Activated CD4-positive, alpha-beta T cell treated with anti-CD3 and anti-CD28 coated beads, Interleukin-2, amount 50 U/mL, for 4 hours (primary cell): ENCODE measurements around the gene LHFPL2.

Experiments used
- DNase-seq, 2 experiments: peaks; one replicate each; pipeline ENCODE4 v3.0.0-alpha.2; 2020

Gene LHFPL2

GRCh38 chr5:78540335-78541085, 108.1 kb downstream of the LHFPL2 start:
- no peak for DNase-seq

- DNase-seq, result no peak
Measured at GRCh38 chr5:78538240-78538850, 110.2 kb downstream of the LHFPL2 start.

- no peak for DNase-seq
Measured at GRCh38 chr5:78537821-78538220, 110.8 kb downstream of the LHFPL2 start.

GRCh38 chr5:78537411-78537810, 111.2 kb downstream of the LHFPL2 start:
- no peak for DNase-seq

GRCh38 chr5:78536661-78537196, 111.8 kb downstream of the LHFPL2 start:
- no peak for DNase-seq

- DNase-seq, result no peak
Measured at GRCh38 chr5:78534905-78535200, 113.7 kb downstream of the LHFPL2 start.

GRCh38 chr5:78534148-78534904, 114.2 kb downstream of the LHFPL2 start:
- DNase-seq, result no peak

- DNase-seq, result no peak
Measured at GRCh38 chr5:78533356-78533755, 115.2 kb downstream of the LHFPL2 start.

- DNase-seq, result no peak
Measured at GRCh38 chr5:78530342-78531096, 118.1 kb downstream of the LHFPL2 start.

- DNase-seq, result no peak
Measured at GRCh38 chr5:78527925-78528324, 120.6 kb downstream of the LHFPL2 start.

GRCh38 chr5:78527054-78527859, 121.3 kb downstream of the LHFPL2 start:
- DNase-seq, result no peak

- DNase-seq, result no peak
Measured at GRCh38 chr5:78526049-78526525, 122.5 kb downstream of the LHFPL2 start.

- DNase-seq, result no peak
Measured at GRCh38 chr5:78523314-78524193, 125.0 kb downstream of the LHFPL2 start.

GRCh38 chr5:78522476-78523260, 125.9 kb downstream of the LHFPL2 start:
- DNase-seq, result no peak

GRCh38 chr5:78521455-78521854, 127.1 kb downstream of the LHFPL2 start:
- no peak for DNase-seq

- no peak for DNase-seq
Measured at GRCh38 chr5:78519198-78519941, 129.2 kb downstream of the LHFPL2 start.

- no peak for DNase-seq
Measured at GRCh38 chr5:78518365-78519197, 130.0 kb downstream of the LHFPL2 start.

- DNase-seq, result no peak
Measured at GRCh38 chr5:78515670-78516069, 132.9 kb downstream of the LHFPL2 start.
